Lung (tissue), 12 donors: Measurements from ENCODE around the gene APRT. TPM values are rescaled to one million over a fixed set of nuclear protein-coding genes. Genes with fewer than 3 reads are reported as not detected.

Experiments
- ATAC-seq: fragments of 200-7000 bp; cut with Tn5 transposase; one replicate; pipeline ENCODE4 v1.9.1; 2020; ENCODE audit warnings: moderate number of reproducible peaks; ENCODE audit not compliant: insufficient read depth, low FRiP score
- DNase-seq, 3 donors: peaks; one replicate each; pipeline ENCODE4 v3.0.0-alpha.2; 2013 to 2017
- H3K27ac ChIP-seq, 2 donors: one replicate each; pipeline ENCODE4 v1.5.1; 2013; ENCODE audit warnings: mild to moderate bottlenecking in 2 of 2, moderate library complexity in 2 of 2, control low read depth in 1 of 2, inconsistent platforms in 1 of 2, low read depth in 1 of 2, low read length in 1 of 2
- H3K27me3 ChIP-seq, 3 donors: one replicate each; pipeline ENCODE4 v1.5.1; 2013; ENCODE audit warnings: low read length in 2 of 3; ENCODE audit not compliant: control insufficient read depth in 3 of 3, insufficient read depth in 3 of 3
- H3K36me3 ChIP-seq, 4 donors: one replicate each; pipeline ENCODE4 v1.5.1; 2013; ENCODE audit warnings: low read length in 4 of 4, mild to moderate bottlenecking in 1 of 4, moderate library complexity in 1 of 4; ENCODE audit not compliant: control insufficient read depth in 4 of 4, insufficient read depth in 4 of 4
- H3K4me1 ChIP-seq, 5 donors: one replicate each; pipeline ENCODE4 v1.5.1; 2013; ENCODE audit warnings: low read length in 5 of 5, mild to moderate bottlenecking in 2 of 5, moderate library complexity in 1 of 5; ENCODE audit not compliant: control insufficient read depth in 5 of 5, insufficient read depth in 5 of 5
- H3K4me3 ChIP-seq: one replicate; pipeline ENCODE4 v1.5.1; 2013; ENCODE audit warnings: mild to moderate bottlenecking, control low read depth, moderate library complexity
- H3K9ac ChIP-seq, 2 donors: one replicate each; pipeline ENCODE4 v1.5.1; 2013; ENCODE audit warnings: low read length in 2 of 2, control low read depth in 1 of 2; ENCODE audit not compliant: insufficient read depth in 1 of 2
- H3K9me3 ChIP-seq, 4 donors: one replicate each; pipeline ENCODE4 v1.5.1; 2013; ENCODE audit warnings: low read length in 3 of 4, mild to moderate bottlenecking in 1 of 4, moderate library complexity in 1 of 4; ENCODE audit not compliant: control insufficient read depth in 4 of 4, insufficient read depth in 3 of 4
- CTCF ChIP-seq: IDR thresholded peaks from 2 replicates; pipeline ENCODE4 v1.5.1; 2012; ENCODE audit warnings: mild to moderate bottlenecking; ENCODE audit errors: control extremely low read depth, extremely low read depth
- WGBS, 2 donors: extraction: QIAGEN DNeasy Blood & Tissue Kit; methylation state at CpG; one replicate each; pipeline ENCODE4 v1.1.7; 2013; 5-methylcytosine and 5-hydroxymethylcytosine counted together
- polyA plus RNA-seq, 2 donors: library from polyadenylated mRNA; stranded (reverse); fragments of 200-250 nt; gene quantifications; one replicate each; pipeline ENCODE4 v1.2.1, GENCODE V29; 2013
- total RNA-seq, 2 donors: library from RNA; depleted of rRNA in 1 of 2; stranded (reverse); fragments of >200 nt in 1 of 2; gene quantifications; one replicate each; pipeline ENCODE4 v1.2.1, GENCODE V29; 2014 to 2021
- donor health status: control.
- donor health status: control.
- donor health status: Bipolar disorder and iron deficiency.
- donor health status: healthy.
- donor health status: DM: yes; HTN: yes; CAD: no.

The APRT gene
- total and polyA plus RNA-seq, 4 donors, result 44.2 to 260 (median 176) TPM

- H3K36me3 ChIP-seq, result peaks cover 0 to 8% (median 0%) of the 10 kb centered on the region in 4 donors
- H3K4me3 ChIP-seq, result no peak overlapping the region
- no peak overlapping the region for H3K9ac ChIP-seq
- DNase-seq (peak in 2 of 3 donors; percentile 40), ATAC-seq (no peak)
- 53 to 78% methylated on average over 12 of the region's 12 CpGs for WGBS, 2 donors
- H3K27me3 ChIP-seq, result no peaks in the 10 kb centered on the region
- H3K9me3 ChIP-seq, result no peaks in the 10 kb centered on the region
- TF ChIP-seq CTCF, result no peak
- peak overlapping the region in 1 of 2 donors; percentile 73 for H3K27ac ChIP-seq
- peaks cover 7 to 71% (median 46%) of the 10 kb centered on the region in 5 donors for H3K4me1 ChIP-seq
These were observed 44.1 kb downstream of the APRT start for GRCh38 chr16:88767546-88768070.

DNA sequence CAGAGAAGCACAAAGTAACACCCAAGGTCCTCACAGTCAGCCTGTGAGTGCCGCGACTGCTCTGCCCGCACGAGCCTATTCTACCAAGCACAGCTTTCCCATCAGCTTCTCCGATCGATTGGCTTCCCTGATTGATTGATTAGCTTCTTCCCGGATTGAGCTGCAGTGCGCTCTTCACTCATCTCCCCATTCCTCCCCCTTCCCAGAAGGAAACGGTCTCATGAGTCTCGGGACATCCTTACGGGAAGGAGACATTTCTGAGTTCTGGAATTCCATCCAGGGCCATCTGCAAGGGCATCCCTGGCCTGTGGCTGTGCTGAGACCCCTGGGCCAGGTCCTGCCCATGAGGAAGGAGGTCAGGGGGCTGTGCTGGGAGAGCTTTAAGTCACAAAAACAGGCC is 44.8 kb downstream of the APRT start:
- Histone ChIP-seq H3K9me3 (no peaks in the 10 kb centered on the region), H3K9ac (no peak overlapping the region), H3K4me1 (peaks cover 7 to 65% (median 45%) of the 10 kb centered on the region in 5 donors), H3K4me3 (no peak overlapping the region), H3K27ac (no peak overlapping the region), H3K36me3 (peaks cover 0 to 8% (median 0%) of the 10 kb centered on the region in 4 donors), H3K27me3 (no peaks in the 10 kb centered on the region)
- no peak for DNase-seq
- TF ChIP-seq CTCF, result no peak
- ATAC-seq, result no peak
- 77 to 83% methylated on average over 11 of the region's 11 CpGs for WGBS, 2 donors

DNA sequence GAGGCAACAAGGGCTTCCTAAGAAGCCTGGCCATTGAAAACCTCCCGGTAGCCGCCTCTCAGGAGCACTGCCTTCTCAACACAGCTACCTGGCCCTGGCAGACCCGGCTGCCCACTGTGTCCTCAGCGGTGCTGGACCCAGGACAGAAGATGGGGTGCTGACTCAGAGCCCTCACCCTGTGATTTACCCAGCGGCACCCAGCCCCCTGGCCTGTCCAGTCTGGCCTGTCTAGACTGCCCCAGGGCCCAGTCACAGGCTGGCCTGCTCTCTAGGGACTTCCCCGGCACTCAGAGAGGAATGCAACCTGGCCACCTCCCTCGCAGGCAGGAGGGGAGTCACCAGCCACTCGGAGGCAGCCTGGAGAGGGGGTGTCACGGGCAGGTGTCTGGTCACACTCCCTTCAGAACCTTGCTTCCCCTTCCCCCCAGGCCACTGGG is 46.8 kb downstream of the APRT start:
- ATAC-seq, result peak; percentile 62
- no peak overlapping the region for H3K4me3 ChIP-seq
- peak; percentile 53 to 74 (median 71) for DNase-seq
- peaks cover 7 to 58% (median 34%) of the 10 kb centered on the region in 5 donors for H3K4me1 ChIP-seq
- WGBS, 2 donors, result 69 to 91% methylated on average over 9 of the region's 9 CpGs
- no peak for TF ChIP-seq CTCF
- H3K36me3 ChIP-seq, result peaks cover 0 to 8% (median 0%) of the 10 kb centered on the region in 4 donors
- peak overlapping the region in 1 of 2 donors; percentile 73 for H3K27ac ChIP-seq
- no peaks in the 10 kb centered on the region for H3K9me3 ChIP-seq
- H3K27me3 ChIP-seq, result no peaks in the 10 kb centered on the region
- no peak overlapping the region for H3K9ac ChIP-seq

DNA sequence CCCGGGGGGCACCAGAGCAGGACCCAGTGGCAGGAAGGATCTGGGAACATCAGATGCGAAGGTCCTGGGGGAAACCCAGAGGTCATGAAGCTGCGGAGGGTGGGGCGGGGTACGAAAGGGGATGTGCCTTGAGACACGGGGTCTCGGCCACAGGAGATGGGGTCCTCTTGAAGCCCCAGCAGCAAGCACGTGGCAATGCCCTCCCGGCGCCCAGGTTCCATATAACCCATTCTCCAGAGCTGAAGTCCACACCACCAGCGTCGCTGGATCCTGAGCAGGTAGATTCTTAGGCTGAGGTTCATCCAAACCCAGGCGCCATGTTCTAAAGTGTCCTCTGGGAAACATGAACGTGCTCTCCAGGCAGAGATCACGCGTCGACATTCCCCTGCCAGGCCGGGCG is 47.6 kb downstream of the APRT start:
- Histone ChIP-seq H3K36me3 (peaks cover 0 to 8% (median 0%) of the 10 kb centered on the region in 4 donors), H3K4me1 (peaks cover 7 to 57% (median 33%) of the 10 kb centered on the region in 5 donors), H3K27ac (peak overlapping the region in 1 of 2 donors; percentile 50), H3K9me3 (no peaks in the 10 kb centered on the region), H3K9ac (no peak overlapping the region), H3K27me3 (no peaks in the 10 kb centered on the region), H3K4me3 (no peak overlapping the region)
- no peak for TF ChIP-seq CTCF
- 89 to 93% methylated on average over 19 of the region's 19 CpGs for WGBS, 2 donors
- ATAC-seq (no peak), DNase-seq (no peak)
